ENCODE measurements around the gene TUBB4B.
"Not testable (repeated sequence)": the region's sequence is repeated elsewhere in the genome, so short reads cannot be mapped to it uniquely, and the experiment has no call there.

DNA sequence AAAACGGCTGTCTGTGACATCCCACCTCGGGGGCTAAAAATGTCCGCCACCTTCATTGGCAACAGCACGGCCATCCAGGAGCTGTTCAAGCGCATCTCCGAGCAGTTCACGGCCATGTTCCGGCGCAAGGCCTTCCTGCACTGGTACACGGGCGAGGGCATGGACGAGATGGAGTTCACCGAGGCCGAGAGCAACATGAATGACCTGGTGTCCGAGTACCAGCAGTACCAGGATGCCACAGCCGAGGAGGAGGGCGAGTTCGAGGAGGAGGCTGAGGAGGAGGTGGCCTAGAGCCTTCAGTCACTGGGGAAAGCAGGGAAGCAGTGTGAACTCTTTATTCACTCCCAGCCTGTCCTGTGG is 2.2 kb downstream of the TUBB4B start:
- TF ChIP-seq, protein P1, sequence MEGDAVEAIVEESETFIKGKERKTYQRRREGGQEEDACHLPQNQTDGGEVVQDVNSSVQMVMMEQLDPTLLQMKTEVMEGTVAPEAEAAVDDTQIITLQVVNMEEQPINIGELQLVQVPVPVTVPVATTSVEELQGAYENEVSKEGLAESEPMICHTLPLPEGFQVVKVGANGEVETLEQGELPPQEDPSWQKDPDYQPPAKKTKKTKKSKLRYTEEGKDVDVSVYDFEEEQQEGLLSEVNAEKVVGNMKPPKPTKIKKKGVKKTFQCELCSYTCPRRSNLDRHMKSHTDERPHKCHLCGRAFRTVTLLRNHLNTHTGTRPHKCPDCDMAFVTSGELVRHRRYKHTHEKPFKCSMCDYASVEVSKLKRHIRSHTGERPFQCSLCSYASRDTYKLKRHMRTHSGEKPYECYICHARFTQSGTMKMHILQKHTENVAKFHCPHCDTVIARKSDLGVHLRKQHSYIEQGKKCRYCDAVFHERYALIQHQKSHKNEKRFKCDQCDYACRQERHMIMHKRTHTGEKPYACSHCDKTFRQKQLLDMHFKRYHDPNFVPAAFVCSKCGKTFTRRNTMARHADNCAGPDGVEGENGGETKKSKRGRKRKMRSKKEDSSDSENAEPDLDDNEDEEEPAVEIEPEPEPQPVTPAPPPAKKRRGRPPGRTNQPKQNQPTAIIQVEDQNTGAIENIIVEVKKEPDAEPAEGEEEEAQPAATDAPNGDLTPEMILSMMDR (IDR thresholded peaks at IDR 0.05) = not testable (repeated sequence)
- not testable (repeated sequence) for TF ChIP-seq POLR2A (IDR thresholded peaks at IDR 0.05)

Data from lower leg skin (tissue), 3 donors.